ENCODE data around the gene EMILIN1. TPM values are rescaled to one million over a fixed set of nuclear protein-coding genes. Genes with fewer than 3 reads are reported as not detected.

EMILIN1 gene
- total RNA-seq, 1 donor from 2014 or later, result 42.3 TPM

GRCh38 chr2:27122791-27123190, 44.4 kb downstream of the EMILIN1 start:
- no peak for DNase-seq (ENCODE audit: low read depth in 2 of 2)

GRCh38 chr2:27123302-27124150, 45.1 kb downstream of the EMILIN1 start, which contains the start of gene ABHD1:
Gene ABHD1, plus strand, starts transcription at chr2:27123815. Its CDS starts 134 bp downstream, at chr2:27123949.
- peak in 1 of 2 donors; percentile 40 for DNase-seq (ENCODE audit: low read depth in 2 of 2)

- DNase-seq (ENCODE audit: low read depth in 2 of 2), result no peak
Observed at GRCh38 chr2:27125104-27125503, 46.7 kb downstream of the EMILIN1 start.

GRCh38 chr2:27126252-27126710, 47.9 kb downstream of the EMILIN1 start:
- DNase-seq (ENCODE audit: low read depth in 2 of 2), result no peak

- no peak for DNase-seq (ENCODE audit: low read depth in 2 of 2)
Observed at GRCh38 chr2:27127883-27128667, 49.7 kb downstream of the EMILIN1 start.

- DNase-seq (ENCODE audit: low read depth in 2 of 2), result no peak
Observed at GRCh38 chr2:27128668-27129571, 50.5 kb downstream of the EMILIN1 start.

- no peak for DNase-seq (ENCODE audit: low read depth in 2 of 2)
Observed at GRCh38 chr2:27130396-27130795, 52.0 kb downstream of the EMILIN1 start.

GRCh38 chr2:27131429-27131828, 53.0 kb downstream of the EMILIN1 start:
- no peak for DNase-seq (ENCODE audit: low read depth in 2 of 2)

GRCh38 chr2:27133195-27133875, 54.9 kb downstream of the EMILIN1 start:
- DNase-seq (ENCODE audit: low read depth in 2 of 2), result peak in 1 of 2 donors; percentile 10

- peak; percentile 94 to 97 for DNase-seq (ENCODE audit: low read depth in 2 of 2)
Observed at GRCh38 chr2:27133905-27134780, 55.7 kb downstream of the EMILIN1 start, which contains the start of gene PREB. Gene PREB, minus strand, starts transcription at chr2:27134636. Its CDS starts 215 bp downstream, at chr2:27134421.

- no peak for DNase-seq (ENCODE audit: low read depth in 2 of 2)
Observed at GRCh38 chr2:27134781-27135477, 56.5 kb downstream of the EMILIN1 start.

- DNase-seq (ENCODE audit: low read depth in 2 of 2), result no peak
Observed at GRCh38 chr2:27135478-27135955, 57.1 kb downstream of the EMILIN1 start.

Other genes with a start within 250 kb of the EMILIN1 start
- not detected in 2 replicates for gene DPYSL5, start 230.5 kb upstream of the EMILIN1 start, total RNA-seq
- gene MAPRE3, start 108.0 kb upstream of the EMILIN1 start, total RNA-seq, result 0.65 and 0.79 TPM in 2 replicates
- gene TMEM214, start 45.6 kb upstream of the EMILIN1 start, total RNA-seq, result 14.2 and 19.4 TPM in 2 replicates
- 13.7 and 13.9 TPM in 2 replicates for gene AGBL5, start 26.9 kb upstream of the EMILIN1 start, total RNA-seq
- 477 and 564 TPM in 2 replicates for gene OST4, start 7.0 kb upstream of the EMILIN1 start, total RNA-seq
- 2.2 and 3.4 TPM in 2 replicates for gene KHK, start 8.2 kb downstream of the EMILIN1 start, total RNA-seq
- 1.7 and 2.0 TPM in 2 replicates for gene CGREF1, start 40.5 kb downstream of the EMILIN1 start, total RNA-seq
- gene ABHD1, start 45.2 kb downstream of the EMILIN1 start, total RNA-seq, result under 0.01 TPM in 1 of 2 replicates, not detected in the other
- 24.2 and 36.7 TPM in 2 replicates for gene PREB, start 56.0 kb downstream of the EMILIN1 start, total RNA-seq
- not detected in 2 replicates for gene PRR30, start 60.8 kb downstream of the EMILIN1 start, total RNA-seq
- gene TCF23, start 70.4 kb downstream of the EMILIN1 start, total RNA-seq, result not detected in 2 replicates
- 97.0 and 130 TPM in 2 replicates for gene ATRAID, start 133.4 kb downstream of the EMILIN1 start, total RNA-seq
- 12.0 and 26.0 TPM in 2 replicates for gene SLC5A6, start 133.7 kb downstream of the EMILIN1 start, total RNA-seq
- gene CAD, start 138.8 kb downstream of the EMILIN1 start, total RNA-seq, result 24.0 and 29.6 TPM in 2 replicates
- 7.8 and 16.9 TPM in 2 replicates for gene SLC30A3, start 184.4 kb downstream of the EMILIN1 start, total RNA-seq
- 0.44 and 1.4 TPM in 2 replicates for gene DNAJC5G, start 196.8 kb downstream of the EMILIN1 start, total RNA-seq
- 0.44 and 1.2 TPM in 2 replicates for gene TRIM54, start 203.8 kb downstream of the EMILIN1 start, total RNA-seq
- gene UCN, start 229.8 kb downstream of the EMILIN1 start, total RNA-seq, result 0.40 and 0.44 TPM in 2 replicates
- gene MPV17, start 244.5 kb downstream of the EMILIN1 start, total RNA-seq, result 32.7 and 34.2 TPM in 2 replicates

All from lung microvascular endothelial cell (primary cell).